GM12875 (cell line): ENCODE data around the gene PHLDB3.
"Not testable (repeated sequence)": the region's sequence is repeated elsewhere in the genome, so short reads cannot be mapped to it uniquely, and the experiment has no call there.

Experiments
- H3K4me3 ChIP-seq: one replicate; pipeline ENCODE4 v1.5.1; 2011; ENCODE audit warnings: low read depth, low read length, control low read depth
- TF ChIP-seq, protein P1 (sequence below): IDR thresholded peaks from 2 replicates; pipeline ENCODE4 v1.5.1; 2011; ENCODE audit warnings: low read depth, mild to moderate bottlenecking, control low read depth, inconsistent platforms, low read length, moderate library complexity, borderline replicate concordance; ENCODE audit not compliant: insufficient read depth

The PHLDB3 gene

DNA sequence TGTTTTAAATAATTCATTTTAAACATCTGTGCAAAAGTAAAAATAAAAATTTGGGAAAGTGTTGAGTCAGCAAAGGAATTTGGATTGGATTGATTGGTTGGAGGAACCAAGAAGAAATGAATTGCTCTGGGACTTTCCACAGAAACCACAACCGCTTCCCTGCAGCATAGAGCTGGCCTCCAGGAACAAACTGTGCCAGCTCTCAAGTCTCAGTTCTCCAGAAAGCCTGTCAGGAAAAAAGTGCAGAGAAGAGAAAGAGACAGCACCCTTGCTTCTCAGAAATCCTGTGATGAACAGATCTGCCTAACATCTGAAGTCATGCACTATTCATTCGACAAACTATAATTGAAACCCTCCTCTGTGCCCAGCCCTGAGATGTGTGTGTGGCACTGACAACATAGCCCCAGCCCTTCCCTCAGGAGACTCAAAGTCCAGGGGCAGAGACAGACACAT, 54.0 kb downstream of the PHLDB3 start:
- TF ChIP-seq, protein P1, sequence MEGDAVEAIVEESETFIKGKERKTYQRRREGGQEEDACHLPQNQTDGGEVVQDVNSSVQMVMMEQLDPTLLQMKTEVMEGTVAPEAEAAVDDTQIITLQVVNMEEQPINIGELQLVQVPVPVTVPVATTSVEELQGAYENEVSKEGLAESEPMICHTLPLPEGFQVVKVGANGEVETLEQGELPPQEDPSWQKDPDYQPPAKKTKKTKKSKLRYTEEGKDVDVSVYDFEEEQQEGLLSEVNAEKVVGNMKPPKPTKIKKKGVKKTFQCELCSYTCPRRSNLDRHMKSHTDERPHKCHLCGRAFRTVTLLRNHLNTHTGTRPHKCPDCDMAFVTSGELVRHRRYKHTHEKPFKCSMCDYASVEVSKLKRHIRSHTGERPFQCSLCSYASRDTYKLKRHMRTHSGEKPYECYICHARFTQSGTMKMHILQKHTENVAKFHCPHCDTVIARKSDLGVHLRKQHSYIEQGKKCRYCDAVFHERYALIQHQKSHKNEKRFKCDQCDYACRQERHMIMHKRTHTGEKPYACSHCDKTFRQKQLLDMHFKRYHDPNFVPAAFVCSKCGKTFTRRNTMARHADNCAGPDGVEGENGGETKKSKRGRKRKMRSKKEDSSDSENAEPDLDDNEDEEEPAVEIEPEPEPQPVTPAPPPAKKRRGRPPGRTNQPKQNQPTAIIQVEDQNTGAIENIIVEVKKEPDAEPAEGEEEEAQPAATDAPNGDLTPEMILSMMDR, result no peak
- H3K4me3 ChIP-seq, result no peak overlapping the region

DNA sequence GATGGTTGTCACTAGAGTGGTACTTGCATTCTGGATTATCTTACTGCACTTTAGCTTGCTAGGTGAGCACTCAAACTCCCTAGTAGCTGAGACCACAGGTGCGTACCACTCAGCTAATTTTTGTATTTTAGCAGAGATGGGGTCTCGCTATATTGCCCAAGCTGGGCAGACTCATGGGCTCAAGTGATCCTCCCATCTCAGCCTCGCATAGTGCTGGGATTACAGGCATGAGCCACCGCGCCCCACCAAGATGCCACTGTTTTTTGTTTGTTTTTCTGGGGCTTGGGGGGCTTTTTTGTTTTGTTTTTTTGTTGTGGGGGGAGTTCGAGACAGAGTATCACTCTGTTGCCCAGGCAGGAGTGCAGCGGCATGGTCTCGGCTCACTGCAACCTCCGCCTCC, 56.9 kb downstream of the PHLDB3 start:
- no peak overlapping the region for H3K4me3 ChIP-seq
- TF ChIP-seq, protein P1, result no peak

DNA sequence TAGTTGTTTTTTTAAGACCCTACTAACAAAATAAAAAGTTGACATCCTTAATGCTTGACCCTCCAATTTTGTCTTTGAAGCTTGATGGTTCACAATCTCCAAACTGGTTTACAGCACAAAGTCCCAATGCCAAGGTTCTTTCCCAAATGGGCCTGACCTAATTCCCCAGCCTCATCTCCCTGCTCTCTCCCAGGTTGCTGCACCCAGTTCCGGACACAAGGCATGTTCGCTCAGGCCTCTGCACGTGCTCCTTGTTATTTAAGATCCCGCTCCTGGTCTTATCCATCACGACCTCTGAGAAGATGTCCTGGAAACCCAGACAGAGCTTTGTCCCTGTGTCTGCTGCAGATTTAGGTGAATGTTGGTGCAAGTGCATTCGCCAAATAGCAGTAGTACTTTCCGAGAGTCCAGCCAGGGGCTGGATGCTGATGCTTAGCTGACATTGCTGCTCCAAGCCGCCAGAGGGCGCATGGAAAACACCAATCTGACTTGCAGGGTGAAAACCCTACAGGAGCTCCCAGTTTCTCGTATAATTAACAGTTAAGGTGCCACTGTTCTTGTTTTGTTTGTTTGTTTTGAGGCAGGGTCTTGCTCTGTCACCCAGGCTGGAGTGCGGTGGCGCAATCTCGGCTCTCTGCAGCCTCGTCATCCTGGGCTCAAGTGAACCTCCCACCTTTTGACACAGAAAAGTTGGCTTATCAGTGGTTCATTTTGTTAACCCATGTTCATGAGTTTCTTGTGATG, 57.6 kb downstream of the PHLDB3 start:
- TF ChIP-seq, protein P1, result peak; percentile 89
- H3K4me3 ChIP-seq, result no peak overlapping the region

DNA sequence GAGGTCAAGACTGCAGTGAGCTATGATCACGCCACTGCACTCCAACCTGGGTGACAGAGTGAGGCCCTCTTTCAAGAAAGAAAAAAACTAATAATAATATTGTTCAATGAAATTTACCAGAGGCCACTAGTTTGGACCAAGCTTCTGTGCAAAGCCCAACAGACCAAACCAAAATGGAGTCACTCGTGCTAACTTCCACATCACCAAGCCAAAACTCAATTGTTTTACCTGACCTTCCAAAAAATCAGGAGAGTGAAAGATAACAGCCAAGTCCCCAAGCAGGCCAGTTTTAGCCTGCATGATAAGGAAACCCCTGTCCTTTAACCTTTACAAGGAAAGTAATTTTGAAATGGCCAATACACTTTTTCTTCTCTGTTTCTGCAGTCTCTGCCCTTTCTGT, 59.1 kb downstream of the PHLDB3 start:
- no peak overlapping the region for H3K4me3 ChIP-seq
- TF ChIP-seq, protein P1, result no peak

DNA sequence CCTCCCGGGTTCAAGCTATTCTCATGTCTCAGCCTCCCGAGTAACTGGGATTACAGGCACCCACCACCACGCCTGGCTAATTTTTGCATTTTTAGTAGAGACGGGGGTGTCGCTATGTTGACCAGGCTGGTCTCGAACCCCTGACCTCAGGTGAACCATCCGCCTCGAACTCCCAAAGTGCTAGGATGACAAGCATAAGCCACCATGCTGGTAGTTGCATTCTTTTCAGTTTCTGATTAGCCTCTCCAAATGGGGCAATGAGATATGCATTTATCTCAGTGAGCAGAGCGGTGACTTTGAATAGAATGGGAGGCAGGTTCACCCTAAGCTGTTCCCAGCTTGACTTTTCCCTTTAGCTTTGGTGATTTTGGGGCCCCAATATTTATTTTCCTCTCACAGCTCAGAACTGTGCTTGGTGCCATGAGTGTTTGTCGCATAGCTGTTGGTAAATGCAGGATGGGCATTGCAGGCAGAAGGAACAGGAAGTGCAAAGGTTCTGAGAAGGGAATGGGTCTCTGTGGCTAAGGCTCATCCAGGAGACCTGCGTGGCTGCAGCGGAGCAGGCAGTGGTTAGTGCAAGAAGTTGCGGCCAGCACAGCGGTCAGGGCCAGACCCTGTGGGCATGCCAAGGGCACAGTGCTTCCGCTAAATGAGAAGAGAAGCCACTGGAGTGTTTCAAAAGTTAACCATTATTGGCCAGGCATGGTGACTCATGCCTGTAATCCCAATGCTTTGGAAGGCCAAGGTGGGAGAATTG, 59.8 kb downstream of the PHLDB3 start:
- TF ChIP-seq, protein P1, result no peak
- no peak overlapping the region for H3K4me3 ChIP-seq

DNA sequence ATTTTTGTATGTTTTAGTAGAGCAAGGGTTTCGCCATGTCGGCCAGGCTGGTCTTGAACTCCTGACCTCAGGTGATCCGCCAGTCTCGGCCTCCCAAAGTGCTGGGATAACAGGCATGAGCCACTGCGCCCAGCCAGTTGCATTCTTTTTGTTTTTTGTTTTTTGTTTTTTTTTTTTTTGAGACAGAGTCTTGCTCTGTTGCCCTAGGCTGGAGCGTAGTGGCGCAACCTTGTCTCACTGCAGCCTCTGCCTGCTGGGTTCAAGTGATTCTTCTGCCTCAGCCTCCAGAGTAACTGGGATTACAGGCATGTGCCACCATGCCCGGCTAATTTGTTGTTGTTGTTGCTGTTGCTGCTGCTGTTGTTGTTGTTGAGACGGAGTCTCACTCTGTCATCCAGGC, 60.5 kb downstream of the PHLDB3 start:
- not testable (repeated sequence) for H3K4me3 ChIP-seq

DNA sequence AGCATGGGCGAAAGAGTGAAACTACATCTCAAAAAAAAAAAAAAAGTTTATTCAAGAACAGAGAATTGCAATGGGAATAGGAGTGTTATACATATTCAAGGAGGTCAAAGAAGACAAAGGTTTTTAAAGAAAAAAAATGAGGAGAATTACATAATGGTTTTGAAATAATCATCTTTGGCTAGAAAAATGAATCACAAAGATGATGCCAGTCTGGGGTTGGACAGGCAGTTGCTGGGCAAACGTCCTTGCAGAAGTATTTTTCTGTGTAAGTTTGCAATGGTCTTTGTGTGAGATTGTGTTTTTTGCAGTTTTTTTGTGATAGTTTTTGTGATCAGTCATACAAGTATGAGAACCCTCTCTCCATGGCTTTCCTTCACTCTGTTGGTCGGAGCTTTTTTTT, 62.8 kb downstream of the PHLDB3 start:
- TF ChIP-seq, protein P1, result no peak
- H3K4me3 ChIP-seq, result no peak overlapping the region
